Liver (tissue), 9 donors: ENCODE data around the gene ETS1. TPM values are rescaled to one million over a fixed set of nuclear protein-coding genes. Genes with fewer than 3 reads are reported as not detected.

Experiments used
- DNase-seq: peaks from one replicate; pipeline ENCODE4 v3.0.0-alpha.2; 2017; ENCODE audit warnings: low spot score
- H3K27ac ChIP-seq, 2 donors: one replicate each; pipeline ENCODE4 v1.7.0; 2013; ENCODE audit warnings: inconsistent platforms in 2 of 2, low read length in 2 of 2, control low read depth in 1 of 2, low read depth in 1 of 2, mild to moderate bottlenecking in 1 of 2
- H3K27me3 ChIP-seq, 4 donors: one replicate each; pipeline versions ENCODE4 v1.6.1 to v1.7.0; 2013; ENCODE audit warnings: low read length in 3 of 4, inconsistent platforms in 1 of 4, mild to moderate bottlenecking in 1 of 4, moderate library complexity in 1 of 4; ENCODE audit not compliant: control insufficient read depth in 4 of 4, insufficient read depth in 4 of 4
- H3K36me3 ChIP-seq, 4 donors: one replicate each; pipeline versions ENCODE4 v1.6.1 to v1.7.0; 2013; ENCODE audit warnings: low read length in 3 of 4, mild to moderate bottlenecking in 3 of 4, low read depth in 1 of 4, moderate library complexity in 1 of 4; ENCODE audit not compliant: control insufficient read depth in 4 of 4, insufficient read depth in 3 of 4
- H3K4me1 ChIP-seq, 4 donors: one replicate each; pipeline versions ENCODE4 v1.6.1 to v1.7.0; 2013; ENCODE audit warnings: low read length in 3 of 4, mild to moderate bottlenecking in 3 of 4, moderate library complexity in 1 of 4; ENCODE audit not compliant: control insufficient read depth in 4 of 4, insufficient read depth in 4 of 4
- H3K4me3 ChIP-seq, 3 donors: one replicate each; pipeline versions ENCODE4 v1.6.1 to v1.7.0; 2013; ENCODE audit warnings: low read length in 3 of 3, control low read depth in 1 of 3, low read depth in 1 of 3, mild to moderate bottlenecking in 1 of 3
- H3K9ac ChIP-seq, 2 donors: one replicate each; pipeline ENCODE4 v1.7.0; 2013; ENCODE audit warnings: low read length in 2 of 2, mild to moderate bottlenecking in 2 of 2, moderate library complexity in 2 of 2, control low read depth in 1 of 2, low read depth in 1 of 2
- H3K9me3 ChIP-seq, 4 donors: one replicate each; pipeline versions ENCODE4 v1.6.1 to v1.7.0; 2013; ENCODE audit warnings: low read length in 3 of 4; ENCODE audit not compliant: control insufficient read depth in 4 of 4
- ATF3 ChIP-seq: IDR thresholded peaks from 2 replicates; pipeline ENCODE4 v1.6.1; 2016; ENCODE audit warnings: antibody characterized with exemption
- CTCF ChIP-seq: fragments of 150-350 bp; IDR thresholded peaks from 2 replicates; pipeline ENCODE4 v1.5.1; 2017; ENCODE audit warnings: improper control_type of control experiment, low read depth, low read length; ENCODE audit not compliant: missing input control
- FOXA1 ChIP-seq: IDR thresholded peaks from 2 replicates; pipeline ENCODE4 v1.6.1; 2016; ENCODE audit warnings: antibody characterized with exemption
- FOXA2 ChIP-seq: IDR thresholded peaks from 2 replicates; pipeline ENCODE4 v1.6.1; 2016; ENCODE audit warnings: antibody characterized with exemption
- GABPA ChIP-seq, 2 donors: IDR thresholded peaks in 1 of 2; conservative IDR thresholded peaks in 1 of 2; 2 replicates each; pipeline ENCODE4 v1.6.1; 2016; ENCODE audit warnings: antibody characterized with exemption in 2 of 2, mild to moderate bottlenecking in 1 of 2, moderate library complexity in 1 of 2
- HNF4A ChIP-seq, 2 donors: conservative IDR thresholded peaks; 2 replicates each; pipeline ENCODE4 v1.6.1; 2016; ENCODE audit warnings: antibody characterized with exemption in 2 of 2, mild to moderate bottlenecking in 2 of 2
- HNF4G ChIP-seq: IDR thresholded peaks from 2 replicates; pipeline ENCODE4 v1.6.1; 2016; ENCODE audit warnings: antibody characterized with exemption
- JUND ChIP-seq, 2 donors: IDR thresholded peaks; 2 replicates each; pipeline ENCODE4 v1.6.1; 2016; ENCODE audit warnings: antibody characterized with exemption in 2 of 2
- MAX ChIP-seq: IDR thresholded peaks from 2 replicates; pipeline ENCODE4 v1.6.1; 2016; ENCODE audit warnings: antibody characterized with exemption
- NR2F2 ChIP-seq: IDR thresholded peaks from 2 replicates; pipeline ENCODE4 v1.6.1; 2016; ENCODE audit warnings: antibody characterized with exemption
- RAD21 ChIP-seq, 2 donors: IDR thresholded peaks; 2 replicates each; pipeline ENCODE4 v1.6.1; 2016; ENCODE audit warnings: antibody characterized with exemption in 2 of 2, mild to moderate bottlenecking in 2 of 2
- SP1 ChIP-seq: IDR thresholded peaks from 2 replicates; pipeline ENCODE4 v1.6.1; 2018; ENCODE audit warnings: antibody characterized with exemption, mild to moderate bottlenecking
- TAF1 ChIP-seq: conservative IDR thresholded peaks from 2 replicates; pipeline ENCODE4 v1.6.1; 2016; ENCODE audit warnings: antibody characterized with exemption, mild to moderate bottlenecking
- YY1 ChIP-seq: IDR thresholded peaks from 2 replicates; pipeline ENCODE4 v1.6.1; 2016; ENCODE audit warnings: antibody characterized with exemption, mild to moderate bottlenecking
- ZBTB33 ChIP-seq: IDR thresholded peaks from 2 replicates; pipeline ENCODE4 v1.6.1; 2016; ENCODE audit warnings: antibody characterized with exemption
- WGBS: extraction: QIAGEN DNeasy Blood & Tissue Kit; methylation state at CpG from one replicate; pipeline ENCODE4 v1.1.7; 2013; 5-methylcytosine and 5-hydroxymethylcytosine counted together
- polyA plus RNA-seq, 2 donors: library from polyadenylated mRNA; stranded (reverse) in 1 of 2; unstranded in 1 of 2; fragments of 200-250 nt in 1 of 2; fragments of >200 nt in 1 of 2; fragmentation: Nextera tagmentation in 1 of 2; extraction: Ambion mirVana in 1 of 2; gene quantifications; one replicate each; pipeline versions ENCODE4 v1.2.1 to v1.2.3, GENCODE V29; 2013 to 2015
- total RNA-seq, 2 donors: library from RNA; depleted of rRNA; stranded (reverse); fragments of >200 nt; gene quantifications; one replicate each; pipeline ENCODE4 v1.2.3, GENCODE V29; 2014
- donor health status: healthy.
- donor health status: healthy.
- donor health status: healthy.
- donor health status: healthy.
- donor health status: healthy.

The ETS1 gene
- total and polyA plus RNA-seq, 4 donors: 4.8 to 30.0 (median 20.3) TPM

- H3K9me3 ChIP-seq: no peaks in the 10 kb centered on the region
- WGBS: 92% methylated on average over 3 of the region's 3 CpGs
- no peaks in the 10 kb centered on the region for H3K27me3 ChIP-seq
- TF ChIP-seq GABPA (IDR thresholded peaks at IDR 0.05 in 1 of 2, conservative IDR thresholded peaks at IDR 0.05 in 1 of 2) (no peak), NR2F2 (no peak), HNF4A (conservative IDR thresholded peaks at IDR 0.05) (no peak), RAD21 (IDR thresholded peaks at IDR 0.05) (no peak), JUND (IDR thresholded peaks at IDR 0.05) (no peak), ZBTB33 (no peak), HNF4G (no peak), FOXA1 (no peak), ATF3 (no peak), MAX (no peak), YY1 (no peak), FOXA2 (no peak), SP1 (no peak)
- no peak for DNase-seq
- H3K4me3 ChIP-seq: no peak overlapping the region
- peaks cover 0 to 3% (median 0%) of the 10 kb centered on the region in 4 donors for H3K36me3 ChIP-seq
- peaks cover 0 to 2% (median 0%) of the 10 kb centered on the region in 4 donors for H3K4me1 ChIP-seq
- H3K27ac ChIP-seq: no peak overlapping the region
- H3K9ac ChIP-seq: no peak overlapping the region
These were observed 110.1 kb downstream of the ETS1 start for GRCh38 chr11:128477278-128477677.

- DNase-seq: no peak
- Histone ChIP-seq H3K27ac (no peak overlapping the region), H3K4me3 (no peak overlapping the region), H3K4me1 (peaks cover 0 to 2% (median 0%) of the 10 kb centered on the region in 4 donors), H3K9me3 (no peaks in the 10 kb centered on the region), H3K27me3 (no peaks in the 10 kb centered on the region), H3K9ac (no peak overlapping the region), H3K36me3 (peaks cover 0 to 3% (median under 1%) of the 10 kb centered on the region in 4 donors)
- WGBS: 79% methylated on average over 7 of the region's 7 CpGs
- TF ChIP-seq TAF1 (no peak), ATF3 (peak; percentile 13)
These were observed 110.6 kb downstream of the ETS1 start for GRCh38 chr11:128476729-128477128.

- 17% methylated on average over 1 of the region's 1 CpG for WGBS
- H3K9me3 ChIP-seq: no peaks in the 10 kb centered on the region
- H3K4me1 ChIP-seq: peaks cover 0 to 2% (median 0%) of the 10 kb centered on the region in 4 donors
- H3K36me3 ChIP-seq: peaks cover 0 to 3% (median 1%) of the 10 kb centered on the region in 4 donors
- no peak for DNase-seq
- H3K9ac ChIP-seq: no peak overlapping the region
- no peaks in the 10 kb centered on the region for H3K27me3 ChIP-seq
- peak overlapping the region in 1 of 2 donors; percentile 29 for H3K27ac ChIP-seq
- H3K4me3 ChIP-seq: no peak overlapping the region
- TF ChIP-seq SP1 (no peak), CTCF (no peak), TAF1 (no peak), GABPA (IDR thresholded peaks at IDR 0.05 in 1 of 2, conservative IDR thresholded peaks at IDR 0.05 in 1 of 2) (no peak), RAD21 (IDR thresholded peaks at IDR 0.05) (no peak), HNF4A (conservative IDR thresholded peaks at IDR 0.05) (no peak), MAX (no peak), JUND (IDR thresholded peaks at IDR 0.05) (no peak), ZBTB33 (no peak), FOXA1 (no peak)
These were observed 111.3 kb downstream of the ETS1 start for GRCh38 chr11:128476049-128476448.
